Activated CD4-positive, alpha-beta T cell treated with anti-CD3 and anti-CD28 coated beads, Interleukin-2, amount 10 ng/mL, durations not matched to agents 7 days and 5 days (primary cell): Measurements from ENCODE around the gene EPAS1. TPM values are rescaled to one million over a fixed set of nuclear protein-coding genes. Genes with fewer than 3 reads are reported as not detected.

Source experiments
- CTCF ChIA-PET: fragments of 350-600 bp; sonication (Branson Sonifier 250); formaldehyde crosslinking; loops from one replicate; lab custom pipeline; 2021; ENCODE audit warnings: antibody characterized with exemption; lab: Charles Lee
- POLR2A ChIA-PET: fragments of 350-600 bp; sonication (Branson Sonifier 250); formaldehyde crosslinking; loops from one replicate; lab custom pipeline; 2021; ENCODE audit warnings: antibody characterized with exemption; lab: Charles Lee
- DNase-seq: peaks from one replicate; pipeline ENCODE4 v3.0.0-alpha.2; 2020
- H3K27ac Mint-ChIP-seq: one replicate; pipeline ENCODE4 v1.8.0; 2021; ENCODE audit warnings: mild to moderate bottlenecking, moderate library complexity, mixed read lengths
- H3K27me3 Mint-ChIP-seq: one replicate; pipeline ENCODE4 v1.8.0; 2021; ENCODE audit warnings: mixed read lengths
- H3K36me3 Mint-ChIP-seq: one replicate; pipeline ENCODE4 v1.8.0; 2021; ENCODE audit warnings: low read depth, mixed read lengths
- H3K4me1 Mint-ChIP-seq: one replicate; pipeline ENCODE4 v1.8.0; 2021; ENCODE audit warnings: mixed read lengths
- H3K4me3 Mint-ChIP-seq: one replicate; pipeline ENCODE4 v1.8.0; 2021; ENCODE audit warnings: mild to moderate bottlenecking, moderate library complexity, mixed read lengths
- H3K9me3 Mint-ChIP-seq: one replicate; pipeline ENCODE4 v1.8.0; 2021; ENCODE audit warnings: mixed read lengths
- total RNA-seq, 2 experiments: library from RNA; stranded (reverse); gene quantifications; one replicate each; pipeline ENCODE4 v1.2.3, GENCODE V29; 2021

Gene EPAS1
- total RNA-seq, 2 experiments from 2014 or later: 6.9 to 7.9 TPM

DNA sequence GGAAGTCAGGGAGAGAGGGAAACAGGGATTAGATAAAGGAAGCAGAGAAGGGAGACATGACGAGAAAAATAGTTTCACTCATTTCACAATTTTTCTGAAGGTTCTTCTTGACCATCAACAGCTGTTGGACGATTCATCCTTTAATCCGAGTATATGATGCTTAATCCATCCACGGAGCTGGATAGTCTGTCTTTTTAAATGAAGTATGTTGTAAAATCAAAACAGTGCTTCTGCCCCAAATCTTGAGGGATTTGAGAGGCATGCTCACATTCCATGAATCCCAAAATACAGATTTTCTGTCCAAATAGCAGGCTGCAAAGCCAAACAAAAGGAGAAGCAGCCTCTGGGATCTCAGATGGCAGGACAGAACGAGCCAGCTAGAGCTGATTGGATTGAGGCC lies 47.5 kb downstream of the EPAS1 start:
- ChIA-PET CTCF (no interaction called here), POLR2A (no interaction called here)
- DNase-seq: no peak
- Mint-ChIP-seq H3K4me1 (peaks cover 34% of the 10 kb centered on the region), H3K27me3 (peaks cover 8% of the 10 kb centered on the region), H3K27ac (no peak overlapping the region), H3K36me3 (peaks cover 7% of the 10 kb centered on the region), H3K9me3 (no peaks in the 10 kb centered on the region), H3K4me3 (no peak overlapping the region)

DNA sequence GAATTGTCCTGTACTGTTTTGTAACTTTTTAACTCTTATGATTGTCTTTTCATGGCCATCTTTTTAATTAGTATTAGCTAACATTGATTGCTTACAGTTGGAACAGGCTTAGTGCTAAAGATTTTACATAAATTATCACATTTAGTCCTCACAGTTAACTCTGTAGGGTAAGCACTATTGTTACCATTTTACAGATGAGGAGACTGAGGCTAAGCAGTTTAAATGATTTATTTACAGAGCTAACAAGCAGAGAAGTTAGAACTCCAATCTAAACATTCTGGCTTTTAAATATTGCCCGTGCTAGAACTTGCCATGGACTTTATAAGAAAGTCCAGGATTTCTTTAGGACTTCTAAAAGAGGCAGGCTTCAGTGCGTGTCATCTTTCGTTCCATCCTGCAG lies 48.6 kb downstream of the EPAS1 start:
- Mint-ChIP-seq H3K4me3 (no peak overlapping the region), H3K9me3 (no peaks in the 10 kb centered on the region), H3K4me1 (peaks cover 44% of the 10 kb centered on the region), H3K36me3 (peaks cover 7% of the 10 kb centered on the region), H3K27ac (no peak overlapping the region), H3K27me3 (peaks cover 8% of the 10 kb centered on the region)
- POLR2A ChIA-PET: no interaction called here
- no peak for DNase-seq
- CTCF ChIA-PET: interaction anchor here (2.3 kb wide), 1 partner anchor 10 kb away, joined by 11 read pairs; no protein-coding TSS in a partner anchor

DNA sequence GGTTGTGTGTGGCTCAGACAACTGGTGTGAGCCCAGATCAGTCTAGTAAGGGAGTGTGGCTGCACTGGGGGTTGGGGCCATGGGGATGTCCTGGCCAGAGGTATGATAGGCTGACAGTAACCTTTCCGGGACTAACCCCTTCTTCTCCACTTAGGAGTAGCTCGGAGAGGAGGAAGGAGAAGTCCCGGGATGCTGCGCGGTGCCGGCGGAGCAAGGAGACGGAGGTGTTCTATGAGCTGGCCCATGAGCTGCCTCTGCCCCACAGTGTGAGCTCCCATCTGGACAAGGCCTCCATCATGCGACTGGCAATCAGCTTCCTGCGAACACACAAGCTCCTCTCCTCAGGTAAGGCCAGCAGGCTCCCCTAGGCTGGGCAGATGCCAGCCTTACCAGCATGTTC lies 49.5 kb downstream of the EPAS1 start:
- no peaks in the 10 kb centered on the region for H3K9me3 Mint-ChIP-seq
- no peak for DNase-seq
- H3K4me1 Mint-ChIP-seq: peaks cover 52% of the 10 kb centered on the region
- peaks cover 7% of the 10 kb centered on the region for H3K36me3 Mint-ChIP-seq
- CTCF ChIA-PET: interaction anchor here (1.2 to 2.3 kb wide), 2 partner anchors 9 to 16 kb away, joined by 3 to 11 read pairs; no protein-coding TSS in a partner anchor
- no peak overlapping the region for H3K4me3 Mint-ChIP-seq
- POLR2A ChIA-PET: no interaction called here
- peak overlapping the region; percentile 36 for H3K27ac Mint-ChIP-seq
- H3K27me3 Mint-ChIP-seq: peaks cover 8% of the 10 kb centered on the region

DNA sequence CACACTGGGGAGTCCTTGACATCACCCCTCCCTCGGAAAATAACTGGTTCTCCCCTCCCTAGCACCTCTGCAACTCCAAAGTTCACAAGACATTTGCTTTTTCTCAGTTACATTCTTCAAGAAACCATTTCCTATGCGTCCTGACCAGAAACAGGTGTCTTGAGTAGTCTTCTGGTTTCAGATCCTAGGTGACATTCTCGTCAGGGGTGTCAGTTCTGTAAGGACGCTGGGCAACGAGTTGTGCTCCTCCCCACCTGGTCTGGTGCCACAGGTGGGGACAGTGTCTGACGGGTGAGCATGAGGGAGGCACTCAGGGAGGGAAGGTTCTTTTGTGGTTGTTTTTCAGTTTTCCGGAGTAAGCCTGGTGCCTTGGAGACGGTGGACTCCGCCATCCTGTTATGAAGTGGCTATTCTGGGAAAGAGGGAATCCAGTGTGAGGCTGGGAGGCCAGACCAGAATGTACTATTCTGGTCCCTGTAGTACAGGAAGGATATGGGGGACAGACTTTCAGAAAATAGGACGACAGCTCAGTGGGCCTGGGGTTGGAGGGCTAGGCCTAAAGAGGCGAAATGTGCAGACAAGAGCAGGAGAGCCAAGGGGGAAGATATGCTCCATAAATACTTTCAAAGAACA lies 50.6 kb downstream of the EPAS1 start:
- Mint-ChIP-seq H3K9me3 (no peaks in the 10 kb centered on the region), H3K4me1 (peaks cover 62% of the 10 kb centered on the region), H3K4me3 (no peak overlapping the region), H3K27ac (peak overlapping the region; percentile 78), H3K27me3 (peaks cover 7% of the 10 kb centered on the region), H3K36me3 (peaks cover 7% of the 10 kb centered on the region)
- ChIA-PET POLR2A (no interaction called here), CTCF (interaction anchor here (1.1 to 2.3 kb wide), 3 partner anchors 8 to 160 kb away, joined by 3 to 11 read pairs (median 3); no protein-coding TSS in a partner anchor)
- DNase-seq: no peak

DNA sequence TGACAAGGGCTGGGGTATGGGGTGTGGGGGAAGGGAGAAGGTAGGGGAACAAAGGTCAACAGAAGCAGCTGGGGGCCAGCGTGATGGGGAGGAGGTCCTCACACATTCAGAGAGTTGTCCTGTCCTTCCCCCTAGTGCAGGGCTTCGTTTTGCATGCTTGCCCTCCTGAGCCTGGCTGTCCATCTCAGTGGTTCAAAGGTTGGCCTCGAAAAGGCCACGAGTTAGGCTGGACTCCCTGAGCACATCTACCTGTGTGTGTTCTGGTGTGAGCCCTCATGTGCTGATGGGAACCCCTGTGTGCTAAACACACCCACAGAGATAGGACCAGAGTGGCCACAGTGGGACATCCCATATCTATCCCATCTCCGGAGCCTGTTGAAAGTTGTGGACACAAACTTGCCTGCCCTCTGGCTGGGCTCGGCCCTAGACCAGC lies 51.9 kb downstream of the EPAS1 start:
- H3K36me3 Mint-ChIP-seq: peaks cover 7% of the 10 kb centered on the region
- H3K4me3 Mint-ChIP-seq: no peak overlapping the region
- ChIA-PET CTCF (interaction anchor here (1.3 to 1.6 kb wide), 2 partner anchors 10 to 15 kb away, joined by 3 to 4 read pairs; no protein-coding TSS in a partner anchor), POLR2A (no interaction called here)
- peaks cover 76% of the 10 kb centered on the region for H3K4me1 Mint-ChIP-seq
- no peak overlapping the region for H3K27ac Mint-ChIP-seq
- no peak for DNase-seq
- H3K27me3 Mint-ChIP-seq: peaks cover 4% of the 10 kb centered on the region
- H3K9me3 Mint-ChIP-seq: no peaks in the 10 kb centered on the region

DNA sequence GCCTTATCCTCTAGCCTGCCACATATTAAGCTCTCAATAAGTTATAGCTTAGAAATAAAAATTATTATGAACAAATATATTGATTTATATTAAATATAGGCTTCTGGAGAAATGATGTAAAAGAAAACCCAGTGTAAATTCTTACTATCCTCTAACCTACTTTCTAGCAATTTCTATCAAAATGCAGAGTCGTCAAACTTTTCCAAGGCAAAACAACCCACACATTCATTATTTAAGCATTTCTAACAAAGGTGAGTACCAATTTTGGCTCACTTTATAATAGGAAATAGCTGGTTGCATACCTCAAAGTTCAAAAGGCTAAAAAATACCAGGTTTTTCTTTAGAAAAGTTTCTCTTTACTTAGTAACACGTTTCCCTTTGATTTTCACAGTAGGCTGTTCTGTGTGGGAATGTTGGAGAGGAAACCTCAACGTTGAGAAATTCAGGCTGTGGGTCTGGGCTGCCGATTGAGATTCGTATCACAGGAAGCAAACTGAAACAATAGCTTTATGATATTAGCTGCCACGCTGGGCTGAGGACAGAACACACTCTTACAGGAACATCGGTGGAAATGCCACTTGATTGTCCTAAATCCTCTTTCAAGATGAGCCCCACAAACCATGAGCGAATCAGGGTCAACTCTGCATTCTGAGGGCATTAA lies 53.0 kb downstream of the EPAS1 start:
- peak overlapping the region; percentile 8 for H3K4me3 Mint-ChIP-seq
- ChIA-PET CTCF (interaction anchor here (1.2 to 1.6 kb wide), 4 partner anchors 9 to 16 kb away, joined by 3 to 5 read pairs (median 4); no protein-coding TSS in a partner anchor), POLR2A (no interaction called here)

DNA sequence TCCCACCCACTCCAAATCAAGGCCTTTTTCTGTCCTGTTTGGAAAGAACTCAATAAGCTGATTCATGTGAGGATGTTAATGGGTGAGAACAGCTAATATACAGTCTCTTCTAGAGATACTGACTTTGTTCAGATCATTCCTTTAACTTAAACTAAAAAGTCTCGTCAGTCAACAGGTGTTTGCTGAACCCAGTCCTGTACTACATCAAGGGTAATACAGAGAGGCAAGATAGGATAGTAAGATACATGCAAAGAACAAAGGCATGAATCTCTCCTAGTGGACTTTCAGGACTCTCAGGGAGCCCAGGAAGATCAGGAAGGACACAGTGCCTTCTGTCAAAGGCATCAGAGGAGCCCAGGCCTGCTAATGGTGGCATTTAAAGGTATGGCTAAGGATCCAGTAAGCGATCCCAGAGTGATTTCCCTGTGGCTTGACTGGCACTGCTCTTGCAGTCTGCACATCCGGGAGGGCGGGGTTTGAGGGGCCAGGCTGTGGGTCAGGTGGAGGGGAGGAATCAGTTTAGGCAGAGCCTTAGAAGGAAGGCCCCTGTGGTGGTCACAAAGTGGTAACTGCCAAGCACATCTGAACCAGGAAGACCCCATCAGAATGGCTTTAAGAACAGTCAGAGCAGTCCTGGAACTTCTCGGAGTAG lies 54.0 kb downstream of the EPAS1 start:
- ChIA-PET POLR2A (no interaction called here), CTCF (interaction anchor here (1.4 kb wide), 1 partner anchor 10 kb away, joined by 3 read pairs; no protein-coding TSS in a partner anchor)
- peaks cover 92% of the 10 kb centered on the region for H3K4me1 Mint-ChIP-seq
- peaks cover 14% of the 10 kb centered on the region for H3K36me3 Mint-ChIP-seq
- no peaks in the 10 kb centered on the region for H3K27me3 Mint-ChIP-seq
- H3K9me3 Mint-ChIP-seq: no peaks in the 10 kb centered on the region
- peak overlapping the region; percentile 95 for H3K27ac Mint-ChIP-seq
- H3K4me3 Mint-ChIP-seq: peak overlapping the region; percentile 66
- peak; percentile 47 for DNase-seq

More for the DNA sequence above, 53.0 kb downstream of the EPAS1 start:
- no peak for DNase-seq
- Mint-ChIP-seq H3K9me3 (no peaks in the 10 kb centered on the region), H3K36me3 (peaks cover 14% of the 10 kb centered on the region), H3K27me3 (no peaks in the 10 kb centered on the region), H3K27ac (peak overlapping the region; percentile 95), H3K4me1 (peaks cover 86% of the 10 kb centered on the region)

DNA sequence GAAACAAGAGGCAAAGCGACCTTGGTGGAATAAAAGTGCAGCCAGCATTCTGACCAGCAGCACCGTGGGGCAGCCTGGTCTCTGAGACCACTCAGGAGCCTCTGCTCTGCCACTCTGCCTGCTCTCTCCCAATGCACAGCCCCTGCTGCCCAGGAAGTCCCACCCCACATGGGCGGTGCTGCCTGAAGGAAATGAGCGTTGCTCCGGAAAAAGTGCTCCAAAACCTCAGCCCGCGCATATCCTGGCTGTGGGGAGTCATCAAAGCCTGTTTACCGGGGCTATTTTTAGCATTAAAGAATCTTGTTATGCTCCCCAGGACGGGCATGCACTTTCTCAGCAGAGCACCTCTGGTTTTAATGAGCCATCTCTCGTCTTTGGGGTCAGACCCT lies 54.5 kb downstream of the EPAS1 start:
- no peaks in the 10 kb centered on the region for H3K9me3 Mint-ChIP-seq
- peak overlapping the region; percentile 95 for H3K27ac Mint-ChIP-seq
- DNase-seq: peak; percentile 86
- ChIA-PET CTCF (no interaction called here), POLR2A (no interaction called here)
- H3K4me3 Mint-ChIP-seq: peak overlapping the region; percentile 66
- peaks cover 93% of the 10 kb centered on the region for H3K4me1 Mint-ChIP-seq
- peaks cover 14% of the 10 kb centered on the region for H3K36me3 Mint-ChIP-seq
- no peaks in the 10 kb centered on the region for H3K27me3 Mint-ChIP-seq

DNA sequence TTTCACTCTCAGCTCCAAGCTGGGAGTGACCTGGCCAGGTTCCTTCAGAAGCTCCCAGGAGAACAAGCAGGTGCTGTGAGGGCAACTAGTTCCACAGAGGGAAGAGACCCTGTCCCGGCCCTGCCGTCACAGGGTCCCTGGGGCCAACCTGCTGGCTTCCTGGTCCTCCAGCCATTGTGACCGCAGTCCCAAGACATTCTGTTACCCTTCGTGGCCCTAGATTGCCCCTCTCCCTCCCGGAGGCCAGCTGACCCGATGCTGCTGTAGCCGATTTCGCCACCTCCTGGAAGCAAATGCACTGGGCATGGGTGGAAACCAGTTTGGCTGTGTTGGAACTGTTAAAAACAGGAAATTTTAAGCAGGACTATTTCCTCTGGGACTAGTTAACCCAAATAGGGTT lies 55.4 kb downstream of the EPAS1 start:
- H3K27ac Mint-ChIP-seq: peak overlapping the region; percentile 95
- H3K9me3 Mint-ChIP-seq: no peaks in the 10 kb centered on the region
- H3K4me3 Mint-ChIP-seq: peak overlapping the region; percentile 23
- peaks cover 14% of the 10 kb centered on the region for H3K36me3 Mint-ChIP-seq
- H3K4me1 Mint-ChIP-seq: peaks cover 94% of the 10 kb centered on the region
- DNase-seq: no peak
- ChIA-PET CTCF (interaction anchor here (0.6 kb wide), 1 partner anchor 28 kb away, joined by 4 read pairs; no protein-coding TSS in a partner anchor), POLR2A (no interaction called here)
- no peaks in the 10 kb centered on the region for H3K27me3 Mint-ChIP-seq

DNA sequence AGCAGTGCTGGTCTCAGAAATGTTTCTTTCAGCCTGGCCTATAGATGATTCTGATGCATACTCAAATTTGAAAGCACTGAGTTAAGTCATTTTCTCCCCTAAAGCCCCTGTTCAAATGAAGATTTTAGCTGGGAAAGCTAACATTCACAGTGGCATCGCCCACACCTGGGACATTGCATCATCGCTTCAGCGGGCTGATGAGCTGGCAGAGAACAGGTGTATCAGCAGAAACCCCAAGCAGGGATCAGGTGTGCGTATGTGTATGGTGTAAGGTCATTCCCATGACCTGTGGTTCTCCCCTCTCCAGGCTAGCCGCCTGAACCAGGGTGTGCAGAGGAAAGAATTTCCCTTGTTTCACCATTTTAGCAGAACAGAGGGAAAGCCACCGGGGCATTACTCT lies 56.3 kb downstream of the EPAS1 start:
- peak overlapping the region; percentile 95 for H3K27ac Mint-ChIP-seq
- no peaks in the 10 kb centered on the region for H3K27me3 Mint-ChIP-seq
- DNase-seq: no peak
- H3K9me3 Mint-ChIP-seq: no peaks in the 10 kb centered on the region
- no peak overlapping the region for H3K4me3 Mint-ChIP-seq
- peaks cover 88% of the 10 kb centered on the region for H3K4me1 Mint-ChIP-seq
- ChIA-PET CTCF (no interaction called here), POLR2A (no interaction called here)
- peaks cover 12% of the 10 kb centered on the region for H3K36me3 Mint-ChIP-seq

DNA sequence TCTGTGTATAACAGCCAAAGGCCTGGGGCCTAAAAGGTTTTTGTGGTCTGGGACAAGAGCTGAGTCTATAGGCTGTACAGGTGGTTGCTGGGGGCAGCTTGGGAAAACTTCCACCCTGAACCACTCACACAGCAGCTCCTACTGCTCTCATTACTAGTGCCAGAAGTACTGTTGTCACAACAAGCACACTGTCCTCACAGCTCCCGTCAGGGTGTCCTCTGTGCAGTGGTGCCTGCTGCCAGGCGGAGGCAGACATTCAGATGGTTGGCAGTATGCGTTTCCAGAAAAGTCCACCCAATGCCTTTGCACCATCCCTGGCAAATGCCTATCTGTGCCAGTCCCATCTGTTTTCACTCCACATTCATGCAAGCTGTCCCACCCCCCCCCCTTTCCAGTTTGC lies 58.5 kb downstream of the EPAS1 start:
- H3K36me3 Mint-ChIP-seq: peaks cover 9% of the 10 kb centered on the region
- H3K9me3 Mint-ChIP-seq: no peaks in the 10 kb centered on the region
- H3K4me1 Mint-ChIP-seq: peaks cover 65% of the 10 kb centered on the region
- no peaks in the 10 kb centered on the region for H3K27me3 Mint-ChIP-seq
- no peak overlapping the region for H3K4me3 Mint-ChIP-seq
- DNase-seq: no peak
- CTCF ChIA-PET: interaction anchor here (0.9 to 2.6 kb wide), 2 partner anchors 9 to 362 kb away, joined by 3 to 11 read pairs; no protein-coding TSS in a partner anchor
- POLR2A ChIA-PET: no interaction called here
- no peak overlapping the region for H3K27ac Mint-ChIP-seq

DNA sequence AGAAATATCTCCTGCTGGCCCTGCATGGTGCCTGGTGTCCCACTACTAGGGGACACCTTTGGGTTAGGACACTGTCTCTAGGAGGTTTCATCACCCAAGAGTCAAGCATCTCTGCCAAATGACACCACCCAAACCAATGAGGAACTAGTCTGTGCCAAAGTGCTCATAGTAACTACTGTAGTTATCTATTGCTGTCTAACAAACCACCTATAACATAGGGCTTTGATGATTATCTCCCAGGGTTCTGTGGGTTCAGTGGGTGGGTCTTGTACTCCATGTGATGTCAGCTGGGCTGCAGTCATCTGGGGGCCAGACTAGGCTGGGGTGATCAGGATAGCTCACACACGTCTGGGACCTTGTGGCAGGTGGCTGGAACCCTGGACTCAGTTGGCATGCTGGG lies 59.8 kb downstream of the EPAS1 start:
- peaks cover 11% of the 10 kb centered on the region for H3K36me3 Mint-ChIP-seq
- POLR2A ChIA-PET: no interaction called here
- H3K27me3 Mint-ChIP-seq: no peaks in the 10 kb centered on the region
- H3K4me3 Mint-ChIP-seq: no peak overlapping the region
- H3K27ac Mint-ChIP-seq: no peak overlapping the region
- CTCF ChIA-PET: interaction anchor here (1.2 to 2.6 kb wide), 3 partner anchors 11 to 328 kb away, joined by 3 to 11 read pairs (median 6); no protein-coding TSS in a partner anchor
- DNase-seq: no peak
- peaks cover 60% of the 10 kb centered on the region for H3K4me1 Mint-ChIP-seq
- H3K9me3 Mint-ChIP-seq: no peaks in the 10 kb centered on the region
